Measurements from ENCODE around the gene PCED1B.
"Not testable (repeated sequence)": the region's sequence is repeated elsewhere in the genome, so short reads cannot be mapped to it uniquely, and the experiment has no call there.

PCED1B gene

DNA sequence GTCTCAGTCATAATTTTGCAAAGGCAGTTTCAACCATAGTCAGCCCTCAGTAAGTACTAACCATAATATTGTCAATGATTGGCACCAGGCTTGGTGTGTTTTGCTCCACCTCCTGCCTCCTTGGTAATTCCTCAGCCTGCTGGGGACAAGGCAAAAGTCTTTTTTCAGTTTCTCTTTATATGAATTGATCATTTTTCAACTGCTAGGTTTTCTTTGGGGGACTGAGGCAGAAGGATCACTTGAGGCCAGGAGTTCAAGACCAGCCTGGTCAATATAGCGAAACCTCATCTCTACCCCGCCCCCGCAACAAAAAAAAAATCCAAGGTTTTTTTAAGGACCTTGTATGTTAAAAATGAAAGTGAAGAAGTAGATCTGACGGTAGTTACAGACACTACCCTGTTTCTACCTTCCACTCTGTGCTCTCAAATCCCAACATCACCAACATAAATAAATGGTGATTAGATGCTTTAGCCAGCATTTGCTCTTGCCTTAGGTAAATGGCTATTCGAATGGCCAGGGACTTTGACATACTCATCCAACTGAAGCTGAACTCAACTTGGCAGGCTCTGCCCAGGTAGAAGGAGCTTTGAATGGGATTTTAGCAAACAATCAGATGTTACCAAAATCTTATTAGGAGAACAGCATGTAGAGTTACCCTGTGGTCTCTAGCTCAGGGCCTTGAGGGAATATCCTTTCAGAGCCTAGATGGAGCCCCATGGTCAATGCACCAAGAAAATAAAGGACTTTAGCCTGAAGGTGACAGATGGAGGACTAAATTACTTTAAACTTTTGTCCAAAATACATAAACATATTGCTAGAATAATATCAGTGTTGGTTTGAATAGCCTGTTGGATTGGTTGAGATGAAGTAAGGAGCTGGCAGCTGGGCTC, 127.3 kb downstream of the PCED1B start:
- DNase-seq, result no peak

DNA sequence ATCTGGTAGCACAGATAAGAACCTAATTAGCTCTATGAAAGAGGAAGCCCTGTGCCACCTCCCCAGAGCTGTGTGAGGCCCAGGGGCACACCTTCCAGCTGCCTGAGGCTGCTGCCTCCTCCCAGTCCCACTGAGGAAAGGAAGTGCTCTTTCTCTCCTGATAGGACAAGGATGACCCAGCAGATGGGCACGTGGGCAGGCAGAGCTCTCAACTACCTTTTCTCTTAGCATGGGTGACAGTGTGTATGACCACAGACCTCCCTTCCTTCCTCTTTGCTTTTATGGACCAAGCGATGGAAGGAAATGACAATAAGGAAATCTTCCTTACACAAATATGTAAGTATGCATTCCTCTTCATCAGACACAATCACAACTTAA, 127.9 kb downstream of the PCED1B start:
- DNase-seq, result peak in 1 of 56 donors; percentile 5

DNA sequence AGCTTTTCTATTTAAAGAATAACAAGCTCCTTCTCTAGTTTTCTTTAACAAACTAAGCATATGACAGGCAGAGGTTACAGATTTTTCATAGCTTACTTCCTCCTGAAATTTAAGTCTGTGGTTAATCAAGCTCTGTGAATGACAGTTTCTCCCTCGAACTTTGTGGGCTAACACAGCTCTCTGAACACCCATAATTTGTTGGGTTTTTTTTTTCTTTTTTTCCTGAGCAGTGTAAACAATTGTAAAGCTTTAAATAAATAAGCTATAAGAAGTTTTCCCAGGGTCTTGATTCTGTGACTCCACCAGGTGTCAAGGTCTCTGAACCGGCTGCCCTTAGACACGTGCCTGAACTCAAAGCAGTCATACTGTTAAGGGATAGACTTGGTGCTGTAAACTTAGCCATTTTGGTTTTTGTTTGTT, 128.4 kb downstream of the PCED1B start:
- no peak for DNase-seq

DNA sequence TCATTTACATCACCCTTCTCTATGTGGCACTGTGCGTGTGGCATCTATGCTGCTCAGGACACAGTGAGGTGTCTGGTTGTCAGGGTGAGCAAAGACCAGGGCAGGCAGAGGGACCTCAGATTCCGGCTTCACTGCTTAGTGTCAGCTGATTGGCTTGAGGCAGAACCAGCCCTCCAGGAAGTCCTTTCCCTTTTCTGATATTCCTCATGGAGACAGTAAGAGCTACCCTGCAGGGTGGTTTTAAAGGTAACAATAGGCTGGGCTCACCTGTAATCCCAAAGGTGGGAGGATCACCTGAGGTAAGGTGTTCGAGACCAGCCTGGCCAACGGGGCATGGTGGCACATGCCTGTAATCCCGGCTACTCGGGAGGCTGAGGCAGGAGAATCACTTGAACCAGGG, 129.6 kb downstream of the PCED1B start:
- no peak for DNase-seq

DNA sequence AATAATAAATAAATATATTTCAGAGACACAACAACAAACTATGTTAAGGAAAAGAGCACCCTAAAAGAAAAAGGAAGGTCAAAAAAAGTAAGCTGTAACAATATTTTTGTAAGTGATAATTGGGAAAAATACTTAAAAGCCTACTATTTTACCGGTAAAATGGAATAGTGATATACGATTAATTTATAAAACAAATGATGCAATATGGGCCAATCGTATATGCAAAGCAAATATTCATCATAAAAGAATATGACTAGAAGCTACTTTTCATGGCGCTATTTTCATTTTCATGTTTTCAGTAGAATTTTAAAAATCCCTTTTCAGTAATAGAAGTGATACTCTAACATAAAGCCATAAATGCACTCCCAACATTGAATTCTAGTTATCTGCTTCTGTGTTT, 131.4 kb downstream of the PCED1B start:
- no peak for DNase-seq

DNA sequence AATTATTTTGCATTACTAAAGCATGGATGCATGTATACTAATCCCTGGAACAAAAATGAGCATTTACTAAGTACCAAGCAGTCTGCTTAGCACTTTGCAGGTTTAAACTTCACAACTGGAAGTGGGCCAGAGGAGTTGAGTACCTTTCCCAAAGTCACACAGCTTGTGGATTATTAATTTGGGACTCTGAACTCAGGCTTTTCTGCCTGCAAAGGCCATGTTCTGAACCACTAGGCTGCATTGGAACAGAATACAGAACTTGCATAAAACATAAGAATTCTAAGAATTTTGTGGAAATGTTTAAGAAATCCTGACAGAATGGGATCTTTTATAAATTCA, 133.2 kb downstream of the PCED1B start:
- DNase-seq, result no peak

DNA sequence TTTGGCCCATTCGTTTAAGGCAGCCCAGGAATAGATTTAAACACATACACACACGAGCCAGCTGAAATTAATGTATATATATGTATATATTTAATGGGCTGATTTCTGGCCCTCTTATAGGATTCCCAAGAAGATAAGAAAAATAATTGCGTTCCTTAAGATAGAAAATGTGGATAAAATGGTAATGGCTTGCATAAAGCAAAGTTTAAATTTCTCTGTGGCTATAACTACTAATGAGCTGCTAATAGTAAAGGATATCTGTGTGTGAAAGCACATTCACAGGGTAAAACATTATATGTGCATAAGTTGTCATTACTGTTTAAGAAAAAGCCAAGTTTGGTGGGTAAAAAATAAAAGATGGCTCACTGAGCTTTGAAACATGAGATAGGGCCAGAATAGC, 134.0 kb downstream of the PCED1B start:
- DNase-seq, result no peak

DNA sequence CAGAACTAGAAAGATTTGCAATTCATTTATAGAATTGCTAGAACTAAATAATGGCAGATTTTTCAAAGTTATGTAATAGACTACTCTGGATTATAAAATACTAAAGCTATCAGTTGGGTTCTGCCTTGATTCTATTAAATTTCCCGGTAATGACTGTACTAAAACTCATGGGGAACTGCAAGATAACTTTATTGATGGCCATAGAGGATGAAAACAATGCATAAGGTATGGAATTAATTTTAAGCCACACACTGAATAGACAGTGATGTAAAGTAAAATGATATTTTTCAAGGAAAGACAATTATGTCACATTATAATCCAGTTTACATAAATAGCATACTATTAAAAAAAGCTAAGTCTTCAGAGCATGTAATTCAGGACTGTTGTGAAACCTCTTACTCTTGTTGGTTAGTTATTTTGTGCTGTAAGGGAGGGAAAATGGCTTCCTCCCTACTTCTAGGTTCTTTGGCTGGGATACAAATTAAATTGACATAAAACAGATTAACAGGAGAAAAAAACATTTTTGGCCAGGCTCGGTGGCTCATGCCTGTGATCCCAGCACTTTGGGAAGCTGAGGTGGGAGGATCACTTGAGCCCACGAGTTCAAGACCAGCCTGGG, 134.7 kb downstream of the PCED1B start:
- DNase-seq, result no peak

DNA sequence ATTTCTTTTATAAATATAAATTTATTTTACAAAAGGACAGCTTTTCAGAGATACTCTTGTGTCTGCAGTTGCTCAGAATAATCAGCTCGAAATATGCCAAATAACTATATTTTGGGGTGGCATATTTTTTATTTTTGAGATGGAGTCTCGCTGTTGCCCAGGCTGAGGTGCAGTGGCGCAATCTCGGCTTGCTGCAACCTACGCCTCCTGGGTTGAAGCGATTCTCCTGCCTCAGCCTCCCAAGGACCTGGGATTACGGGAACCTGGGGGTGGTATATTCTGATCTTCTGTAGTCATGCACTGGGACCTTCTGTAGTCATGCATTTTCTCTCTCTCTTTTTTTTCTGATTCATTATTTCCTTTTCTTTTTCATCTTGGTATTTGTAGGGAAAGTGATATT, 135.3 kb downstream of the PCED1B start:
- DNase-seq, result no peak

DNA sequence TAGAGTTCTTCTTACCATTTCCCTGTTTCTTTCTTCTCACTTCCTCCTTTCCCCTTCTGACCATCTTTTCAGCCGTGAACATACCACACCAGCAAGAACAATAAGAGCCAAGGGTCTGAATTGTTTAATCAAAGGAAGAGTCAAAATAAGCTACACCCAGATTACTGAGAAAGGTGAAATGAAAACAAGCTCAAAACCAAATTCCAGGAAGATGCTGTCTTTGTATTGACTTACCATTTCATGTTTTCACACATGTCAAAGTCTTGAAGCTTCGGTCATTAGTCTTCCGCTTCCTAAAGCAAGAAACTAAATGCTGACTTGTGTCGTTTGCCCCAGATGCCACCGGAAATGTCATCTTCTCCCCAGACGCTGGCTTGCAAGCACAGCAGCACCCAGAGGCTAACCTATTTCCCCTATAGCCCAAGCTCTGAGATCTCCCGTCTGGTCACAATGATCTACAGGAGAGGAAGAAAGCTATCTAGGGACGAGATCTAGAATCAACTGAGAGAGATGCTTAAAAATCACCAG, 136.8 kb downstream of the PCED1B start:
- peak in 7 of 56 donors; percentile 7 to 31 (median 19) for DNase-seq

DNA sequence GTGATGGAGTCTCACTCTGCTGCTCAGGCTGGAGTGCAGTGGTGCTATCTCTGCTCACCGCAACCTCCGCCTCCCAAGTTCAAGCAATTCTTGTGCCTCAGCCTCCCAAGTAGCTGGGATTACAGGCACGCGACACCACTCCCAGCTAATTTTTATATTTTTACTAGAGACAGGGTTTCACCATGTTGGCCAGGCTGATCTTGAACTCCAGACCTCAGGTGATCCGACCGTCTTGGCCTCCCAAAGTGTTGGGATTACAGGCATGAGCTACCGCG, 138.1 kb downstream of the PCED1B start:
- DNase-seq, result not testable (repeated sequence)

DNA sequence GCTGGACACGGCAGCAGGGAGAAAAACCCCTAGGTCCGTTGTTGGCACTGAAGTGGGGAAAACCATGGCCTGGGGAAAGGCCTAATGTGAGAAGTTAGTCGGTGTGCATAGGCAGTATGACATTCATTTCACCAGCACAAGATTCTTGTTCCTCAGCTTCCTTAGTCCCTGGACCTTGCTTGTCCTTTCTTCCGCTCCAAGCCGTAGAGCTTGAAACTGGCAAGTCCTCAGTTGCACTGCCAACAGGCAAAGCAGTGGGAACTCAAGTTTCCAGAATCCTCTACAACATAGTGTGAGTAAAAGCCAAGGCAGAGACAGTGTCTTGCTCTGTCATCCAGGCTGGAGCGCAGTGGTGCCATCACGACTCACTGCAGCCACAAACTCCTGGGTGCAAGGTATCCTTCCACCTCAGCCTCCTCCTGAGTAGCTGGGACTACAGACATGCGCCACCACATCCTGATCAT, 138.8 kb downstream of the PCED1B start:
- no peak for DNase-seq

DNA sequence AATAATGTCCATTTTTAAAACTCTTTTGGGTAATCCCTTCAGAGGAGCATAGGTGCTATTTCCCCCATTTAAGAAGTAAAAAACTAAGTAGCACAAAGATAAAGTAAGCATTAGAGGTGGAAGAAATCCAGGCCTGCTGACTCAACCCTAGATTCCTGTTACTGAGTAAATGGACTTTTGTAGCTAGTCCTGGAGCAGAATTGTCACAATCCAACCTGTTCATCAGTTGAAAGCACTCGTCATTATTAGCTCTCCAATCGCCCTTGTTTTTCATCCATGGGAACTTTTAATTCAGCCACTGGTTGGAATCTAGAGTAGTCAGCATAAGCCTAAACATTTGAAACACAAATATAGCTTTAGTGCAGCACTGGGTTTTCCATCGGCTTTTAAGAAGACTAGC, 139.8 kb downstream of the PCED1B start:
- DNase-seq, result no peak

DNA sequence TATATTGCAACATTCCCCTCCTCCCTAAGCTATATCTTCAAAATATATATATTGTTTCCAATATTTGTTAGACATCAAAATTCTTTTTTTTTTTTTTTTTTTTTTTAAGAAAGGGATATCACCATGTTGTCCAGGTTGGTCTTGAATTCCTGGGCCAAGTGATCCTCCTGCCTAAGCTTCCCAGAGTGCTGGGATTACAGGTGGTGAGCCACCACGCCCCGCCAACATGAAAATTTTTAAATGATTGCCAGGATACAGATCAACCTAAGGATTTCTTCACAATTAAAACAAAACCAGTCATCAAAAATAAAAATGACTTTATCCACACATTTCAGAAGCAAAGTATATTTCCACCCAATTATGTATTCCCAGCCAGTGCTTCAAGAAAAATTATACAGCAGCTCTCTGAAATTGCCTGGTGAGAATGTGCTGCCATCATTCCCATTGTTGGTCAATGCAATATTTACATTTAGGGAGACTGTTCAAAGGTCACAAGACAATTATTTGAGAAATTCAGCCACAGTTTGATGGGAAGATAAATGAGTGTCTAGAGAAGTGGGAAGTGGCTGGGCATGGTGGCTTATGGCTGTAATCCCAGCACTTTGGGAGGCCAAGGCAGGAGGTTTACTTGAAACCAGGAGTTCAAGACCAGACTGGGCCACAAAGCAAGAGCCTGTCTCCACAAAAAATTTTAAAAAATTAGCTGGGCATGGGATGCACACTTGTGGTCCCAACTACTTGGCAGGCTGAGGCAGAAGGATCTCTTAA, 142.0 kb downstream of the PCED1B start:
- no peak for DNase-seq

DNA sequence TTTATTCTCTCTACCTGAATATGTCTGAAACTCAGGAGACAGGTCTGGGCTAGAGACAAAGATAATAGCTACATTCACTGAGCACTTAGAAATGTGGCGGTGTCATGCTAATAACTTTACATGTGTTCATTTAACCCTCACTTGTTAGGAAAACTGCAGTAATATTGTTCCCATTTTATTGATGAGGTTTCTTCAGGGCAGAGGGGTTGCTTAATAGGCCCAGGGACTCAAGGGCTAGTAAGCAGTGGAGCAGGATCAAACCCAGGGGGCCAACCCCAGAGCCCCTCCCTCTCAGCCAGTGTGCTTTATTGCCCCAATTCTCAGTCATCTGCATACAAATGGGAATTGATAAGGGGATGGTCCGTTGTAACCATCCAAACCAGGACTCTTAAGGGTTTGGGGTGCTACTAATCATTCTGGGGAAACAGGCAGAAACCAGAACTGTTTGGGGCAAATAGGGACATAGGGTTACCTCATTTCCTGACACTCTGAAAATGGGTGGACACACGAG, 143.2 kb downstream of the PCED1B start:
- DNase-seq, result no peak

DNA sequence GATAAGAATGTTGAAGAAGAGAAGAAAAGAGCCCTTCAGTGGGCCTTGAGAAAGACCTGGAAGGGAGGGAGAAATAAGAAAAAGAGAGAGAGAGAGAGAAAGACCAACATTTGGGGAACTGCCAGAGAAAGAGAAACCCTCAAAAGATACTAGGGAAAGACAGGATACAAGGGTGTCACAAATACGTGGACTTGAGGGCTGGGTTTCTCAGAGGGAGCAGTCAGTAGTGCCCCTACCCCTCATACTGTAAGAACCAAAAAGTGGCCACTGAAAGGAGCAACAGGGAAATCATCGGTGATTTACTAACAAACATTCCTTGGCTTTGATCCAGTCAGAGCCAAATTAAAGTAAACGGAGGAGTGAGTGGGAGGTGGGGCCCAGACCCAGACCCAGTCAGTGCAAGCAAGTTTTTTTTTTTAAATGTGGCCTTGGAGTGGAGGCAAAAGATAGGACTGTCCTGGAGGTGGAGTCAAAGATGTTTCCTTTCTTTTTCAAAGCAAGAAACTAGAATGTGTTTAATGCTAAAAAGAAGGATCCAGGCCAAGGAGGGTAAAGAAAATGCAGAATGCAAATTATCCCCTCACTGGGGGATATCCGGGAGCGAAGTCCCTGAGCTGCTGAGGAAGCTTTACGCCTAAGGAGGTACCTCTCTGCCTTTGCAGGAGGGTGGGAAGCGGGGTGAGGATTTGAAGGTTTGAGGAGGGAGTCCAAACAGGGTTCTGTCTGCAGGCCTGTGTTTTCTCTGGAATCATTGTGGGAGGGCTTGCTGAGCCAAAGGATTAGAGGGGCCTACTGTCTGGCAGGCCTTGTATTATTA, 143.8 kb downstream of the PCED1B start:
- no peak for DNase-seq

DNA sequence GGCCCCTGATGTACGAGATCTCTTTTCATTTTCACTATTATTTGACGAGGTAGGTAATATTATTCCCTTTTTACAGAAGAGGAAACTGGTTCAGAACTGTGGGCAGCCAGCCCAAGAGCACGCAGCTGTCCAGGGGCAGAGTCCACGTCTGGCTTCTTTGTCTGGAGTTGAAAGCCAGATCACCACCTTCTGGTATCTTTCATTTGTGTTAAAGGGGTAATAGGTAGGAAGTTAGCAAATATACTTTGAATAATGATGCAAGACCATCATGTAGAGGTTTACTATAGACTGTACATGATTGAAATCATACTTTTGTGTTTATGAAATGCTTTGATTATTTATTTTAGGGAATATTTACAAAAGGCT, 144.4 kb downstream of the PCED1B start:
- no peak for DNase-seq

DNA sequence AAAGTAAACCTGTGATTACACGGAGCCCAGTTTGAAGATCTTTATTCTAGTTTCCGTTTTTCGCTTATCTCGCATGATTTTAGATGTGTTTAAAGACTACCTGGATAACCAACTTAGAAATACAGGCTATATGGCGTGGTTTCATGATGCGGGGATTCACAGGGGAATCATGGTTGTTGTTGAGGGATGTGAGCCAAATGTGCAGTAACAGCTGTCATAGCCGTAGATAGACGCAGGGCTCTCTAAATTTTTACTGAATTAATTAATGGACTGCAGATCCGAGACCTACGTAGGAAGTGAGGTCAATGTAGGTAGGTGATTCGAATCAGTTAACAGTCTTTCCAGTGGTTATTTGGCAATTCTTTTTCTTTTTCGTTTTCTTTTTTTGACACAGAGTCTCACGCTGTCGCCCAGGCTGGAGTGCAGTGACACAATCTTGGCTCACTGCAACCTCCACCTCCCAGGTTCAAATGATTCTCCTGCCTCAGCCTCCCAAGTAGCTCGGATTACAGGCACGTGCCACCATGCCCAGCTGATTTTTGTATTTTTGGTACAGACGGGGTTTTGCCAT, 145.2 kb downstream of the PCED1B start:
- DNase-seq, result no peak

DNA sequence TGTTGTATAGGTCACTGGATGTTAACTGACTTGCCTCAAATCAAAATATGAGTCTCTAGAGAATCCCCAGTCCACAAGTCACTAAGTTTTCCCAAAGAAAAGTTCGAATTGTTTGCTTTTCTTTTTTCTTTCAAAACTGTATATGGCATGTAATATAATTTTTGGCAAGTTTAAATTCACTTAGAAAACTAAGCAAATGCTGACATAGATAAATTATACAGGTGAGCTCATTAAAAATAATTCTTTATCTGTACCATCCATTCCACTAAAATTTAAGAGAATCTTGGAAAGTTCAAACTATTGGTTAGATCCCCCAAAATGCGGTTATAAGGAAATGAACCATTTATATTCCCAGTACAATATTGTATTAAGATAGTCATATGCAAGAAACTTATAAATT, 145.9 kb downstream of the PCED1B start:
- DNase-seq, result no peak

DNA sequence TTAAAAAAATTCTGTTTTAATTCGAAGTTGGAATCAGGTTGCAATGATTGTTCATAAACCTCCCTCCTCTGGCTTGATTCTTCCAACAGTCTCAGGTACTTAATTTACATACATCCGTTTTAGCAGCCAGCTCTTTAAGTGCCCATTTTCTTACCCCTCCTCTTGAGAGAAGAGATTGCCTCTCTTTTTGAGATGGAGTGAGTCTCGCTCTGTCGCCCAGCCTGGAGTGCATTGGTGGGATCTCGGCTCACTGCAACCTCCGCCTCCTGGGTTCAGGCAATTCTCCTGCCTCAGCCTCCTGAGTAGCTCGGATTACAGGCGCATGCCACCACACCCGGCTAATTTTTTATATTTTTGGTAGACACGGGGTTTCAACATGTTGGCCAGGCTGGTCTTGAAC, 146.8 kb downstream of the PCED1B start:
- DNase-seq, result no peak

DNA sequence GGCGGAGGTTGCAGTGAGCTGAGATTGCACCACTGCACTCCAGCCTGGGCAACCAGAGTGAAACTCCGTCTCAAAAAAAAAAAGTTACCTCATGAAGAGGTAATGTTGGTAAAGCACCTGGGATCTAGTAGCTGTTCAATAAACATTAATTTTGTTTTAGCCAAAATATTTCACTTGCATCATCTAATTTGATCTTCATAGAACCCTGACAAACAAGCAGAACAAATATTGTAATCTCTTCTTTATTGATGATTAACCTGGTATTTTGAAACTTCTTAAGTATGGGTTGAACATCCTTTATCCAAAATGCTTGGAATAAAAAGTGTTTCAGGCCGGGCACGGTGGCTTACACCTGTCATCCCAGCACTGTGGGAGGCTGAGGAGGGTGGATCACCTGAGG, 149.4 kb downstream of the PCED1B start:
- DNase-seq, result no peak

Data from nucleus accumbens (tissue), 56 donors.